Renal cortex interstitium (tissue), 11 donors: Measurements from ENCODE around the gene TBC1D22A. TPM values are rescaled to one million over a fixed set of nuclear protein-coding genes. Genes with fewer than 3 reads are reported as not detected.

Source experiments
- DNase-seq, 11 donors: peaks; one replicate each; pipeline ENCODE4 v3.0.0-alpha.2; 2013; ENCODE audit warnings: low read depth in 9 of 11, low spot score in 4 of 11; ENCODE audit errors: extremely low read depth in 1 of 11
- polyA plus RNA-seq, 3 donors: library from polyadenylated mRNA; unstranded; fragments of 120-200 nt; gene quantifications; one replicate each; pipeline ENCODE4 v1.2.1, GENCODE V29; 2013; ENCODE audit not compliant: insufficient read length in 3 of 3

TBC1D22A gene
- polyA plus RNA-seq, 3 donors: 16.1 to 19.0 (median 19.0) TPM

GRCh38 chr22:47188261-47189055, 426.0 kb downstream of the TBC1D22A start:
- peak in 2 of 11 donors; percentile 53 to 56 for DNase-seq

- DNase-seq: no peak
Observed at GRCh38 chr22:47189056-47189916, 426.8 kb downstream of the TBC1D22A start.

- no peak for DNase-seq
Observed at GRCh38 chr22:47190276-47190956, 428.0 kb downstream of the TBC1D22A start.

DNA sequence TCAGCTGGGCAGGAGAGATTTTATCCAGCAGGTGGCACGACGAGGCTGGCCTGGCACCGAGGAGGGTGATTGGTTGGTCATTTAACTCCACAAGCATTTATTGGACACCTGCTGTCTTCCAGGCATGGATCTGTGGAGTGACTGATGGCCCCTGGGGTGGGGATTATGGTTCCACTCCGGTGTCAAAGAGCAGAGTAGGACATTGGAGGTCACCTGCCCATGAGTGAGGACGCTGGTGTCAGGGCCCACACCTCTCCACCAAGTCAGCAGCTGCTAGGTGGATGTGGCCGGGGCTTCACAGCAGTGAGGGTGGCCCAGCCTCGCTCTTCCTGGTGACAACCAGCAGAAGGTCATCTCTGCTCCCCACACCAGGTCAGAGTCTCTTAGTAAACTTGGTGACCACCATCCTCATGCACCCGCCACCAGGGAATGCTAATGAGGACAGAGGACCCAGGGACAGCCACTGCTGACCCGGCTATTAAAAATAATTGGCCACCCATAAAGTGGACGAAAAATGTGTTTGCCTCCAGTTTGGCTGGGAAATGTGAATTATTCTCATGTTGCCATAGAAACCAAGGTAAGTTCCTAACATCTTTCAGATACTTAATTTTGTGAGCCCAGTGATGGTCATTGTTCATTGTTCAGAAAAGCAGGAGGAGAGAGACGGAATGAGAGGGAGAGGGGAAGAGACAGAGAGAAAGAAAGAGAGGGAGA, 428.7 kb downstream of the TBC1D22A start:
- no peak for DNase-seq

DNA sequence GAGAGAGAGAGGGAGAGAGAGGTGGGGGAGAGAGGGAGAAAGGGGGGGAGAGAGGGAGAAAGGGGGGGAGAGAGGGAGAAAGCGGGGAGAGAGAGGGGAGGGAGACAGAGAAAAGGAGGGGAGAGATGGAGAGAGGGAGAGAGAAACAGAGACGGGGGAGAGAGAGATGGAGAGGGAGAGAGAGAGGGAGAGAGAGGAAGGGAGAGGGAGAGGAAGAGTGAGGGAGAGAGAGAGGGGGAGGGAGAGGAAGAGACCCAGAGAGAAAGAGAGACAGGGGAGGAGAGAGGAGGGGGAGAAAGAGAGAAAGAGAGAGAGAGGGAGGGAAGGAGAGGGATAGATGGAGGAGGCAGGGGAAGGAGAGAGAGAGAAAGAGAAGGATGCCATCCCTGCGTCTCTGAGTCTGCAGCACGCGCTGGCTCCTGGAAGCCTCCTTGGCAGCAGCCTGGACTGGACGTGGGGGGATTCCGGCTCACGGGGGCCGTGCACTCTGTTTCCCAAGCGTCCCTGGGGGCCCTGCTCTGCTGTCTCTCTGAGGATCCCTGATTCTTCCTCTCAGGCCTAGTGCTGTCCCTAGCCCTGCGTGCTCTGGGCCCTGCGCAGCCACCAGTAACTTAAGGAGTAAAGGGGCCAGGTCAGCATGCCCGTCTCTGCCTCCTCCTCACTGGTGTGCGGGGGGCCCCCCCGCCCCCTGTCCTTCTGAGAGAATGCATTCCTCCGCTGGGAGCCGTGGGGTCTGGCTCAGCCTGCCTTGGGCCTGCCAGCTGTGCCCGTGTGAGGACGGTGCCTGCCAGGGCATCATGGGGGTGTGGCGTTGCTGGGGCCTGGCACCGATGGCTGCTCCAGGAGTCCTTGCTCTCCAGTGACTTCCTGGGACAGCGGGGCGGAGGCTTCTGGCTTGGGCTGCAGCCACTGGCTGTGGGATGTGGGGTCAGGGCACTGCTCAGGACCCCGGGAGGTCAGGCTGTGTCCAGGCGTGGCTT, 429.5 kb downstream of the TBC1D22A start:
- peak in 2 of 11 donors; percentile 22 to 26 for DNase-seq

GRCh38 chr22:47192651-47193437, 430.4 kb downstream of the TBC1D22A start:
- DNase-seq: no peak

- DNase-seq: no peak
Observed at GRCh38 chr22:47193606-47194329, 431.3 kb downstream of the TBC1D22A start.

- DNase-seq: no peak
Observed at GRCh38 chr22:47194476-47195155, 432.2 kb downstream of the TBC1D22A start.

- no peak for DNase-seq
Observed at GRCh38 chr22:47195156-47195483, 432.7 kb downstream of the TBC1D22A start.

GRCh38 chr22:47195484-47196165, 433.2 kb downstream of the TBC1D22A start:
- DNase-seq: peak in 6 of 11 donors; percentile 37 to 65 (median 54)

DNA sequence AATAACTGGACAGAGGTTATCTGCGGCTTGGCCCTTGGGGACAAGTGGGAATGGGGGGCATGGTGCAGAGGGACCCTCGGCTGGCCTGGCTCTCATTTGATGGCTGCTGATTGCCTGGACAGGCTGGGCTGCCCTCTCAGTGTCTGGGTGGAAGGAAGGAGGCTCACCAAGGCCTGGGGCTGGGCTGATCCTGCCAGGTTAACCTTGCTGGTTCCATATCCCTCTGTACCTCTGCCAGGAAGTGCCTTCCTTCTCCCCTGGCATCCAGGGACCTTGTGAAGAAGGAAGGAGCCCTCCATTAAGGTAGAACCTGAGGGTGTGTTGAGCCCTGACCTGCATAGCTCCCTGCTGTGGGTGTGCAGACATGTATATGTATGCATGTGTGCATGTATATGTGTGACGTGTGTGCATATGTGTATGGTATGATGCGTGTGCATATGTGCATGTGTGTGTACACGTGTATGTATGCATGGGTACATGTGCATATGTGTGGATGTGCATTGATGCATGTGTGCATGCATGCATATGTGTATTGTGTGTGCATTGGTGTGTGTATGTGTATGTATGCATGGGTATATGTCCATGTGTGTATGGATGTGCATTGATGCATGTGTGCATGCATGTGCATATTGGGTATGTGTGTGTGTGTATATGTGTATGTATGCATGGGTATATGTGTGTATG, 433.9 kb downstream of the TBC1D22A start:
- no peak for DNase-seq

DNA sequence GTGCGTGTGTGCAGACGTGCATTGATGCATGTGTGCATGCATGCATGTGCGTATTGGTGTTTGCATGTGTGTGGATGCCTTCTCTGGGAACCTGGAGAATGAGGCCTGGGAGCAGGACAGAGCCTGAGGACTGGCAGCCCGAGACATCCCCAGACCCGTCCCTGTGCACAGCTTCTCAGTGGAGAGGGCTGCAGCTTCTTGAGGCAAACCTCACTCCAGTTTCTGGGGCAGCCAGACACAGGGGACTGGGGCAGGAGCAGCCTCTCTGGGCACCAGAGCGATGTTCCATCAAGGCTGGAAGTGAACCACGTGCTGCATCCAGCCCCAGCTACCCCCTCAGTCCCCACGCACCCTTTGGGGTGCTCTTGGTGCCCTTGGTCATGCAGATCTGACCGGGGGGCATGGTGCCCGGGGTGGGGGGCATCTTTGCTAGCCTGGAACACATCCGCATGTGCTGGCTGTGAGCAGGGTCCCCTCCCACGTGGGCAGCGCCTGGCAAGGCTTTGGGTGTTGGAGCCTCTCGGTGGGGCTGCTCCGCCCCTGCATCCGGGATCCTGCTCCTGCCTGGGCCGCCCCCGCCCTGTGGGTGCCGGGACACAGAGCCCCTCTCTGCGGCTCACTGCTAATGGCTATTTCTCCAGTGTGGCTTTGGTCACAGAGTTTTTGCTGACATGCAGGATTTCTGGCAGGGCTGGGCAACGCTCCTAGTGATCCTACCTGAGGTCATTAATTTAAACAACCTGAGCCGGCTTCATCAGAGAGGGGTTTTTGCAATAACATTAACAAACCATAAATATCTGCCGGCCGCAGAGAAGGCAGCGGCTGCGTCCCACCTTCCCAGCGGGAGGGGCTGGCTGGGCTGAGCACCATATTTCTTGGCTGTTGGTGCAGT, 434.7 kb downstream of the TBC1D22A start:
- DNase-seq: no peak

- no peak for DNase-seq
Observed at GRCh38 chr22:47197773-47198500, 435.5 kb downstream of the TBC1D22A start.
